DND-41 (cell line): ENCODE results near the gene PAFAH2.

ENCODE experiments used
- ATAC-seq: fragments of 200-7000 bp; cut with Tn5 transposase; 3 replicates; pipeline ENCODE4 v1.9.1; 2021; ENCODE audit warnings: low read depth; ENCODE audit not compliant: insufficient read depth
- DNase-seq: peaks from one replicate; pipeline ENCODE4 v3.0.0-alpha.2; 2020
- H2AFZ ChIP-seq: 2 replicates; pipeline ENCODE4 v1.6.0; 2012; ENCODE audit warnings: low read depth, low read length
- H3K27ac ChIP-seq: 2 replicates; pipeline ENCODE4 v1.5.1; 2012; ENCODE audit warnings: low read length, inconsistent platforms
- H3K27me3 ChIP-seq: fragments of 200-600 bp; sonication (generic); 2 replicates; pipeline ENCODE4 v1.6.0; 2012; ENCODE audit warnings: low read length, mild to moderate bottlenecking, inconsistent platforms; ENCODE audit not compliant: insufficient read depth, poor library complexity
- H3K36me3 ChIP-seq: 2 replicates; pipeline ENCODE4 v1.5.1; 2012; ENCODE audit warnings: low read length, inconsistent platforms; ENCODE audit not compliant: insufficient read depth
- H3K4me1 ChIP-seq: 2 replicates; pipeline ENCODE4 v1.5.1; 2012; ENCODE audit warnings: mild to moderate bottlenecking, low read length; ENCODE audit not compliant: insufficient read depth
- H3K4me2 ChIP-seq: 2 replicates; pipeline ENCODE4 v1.6.0; 2012; ENCODE audit warnings: mild to moderate bottlenecking, moderate library complexity, low read length, inconsistent platforms; ENCODE audit not compliant: insufficient read depth
- H3K4me3 ChIP-seq, 2 experiments: fragments of 200-600 bp in 1 of 2; shearing (Covaris generic) in 1 of 2; 2 replicates each; pipeline ENCODE4 v1.5.1; 2012 to 2016; ENCODE audit warnings: inconsistent platforms in 2 of 2, low read length in 2 of 2, mild to moderate bottlenecking in 2 of 2, low read depth in 1 of 2, moderate library complexity in 1 of 2
- H3K79me2 ChIP-seq: 2 replicates; pipeline ENCODE4 v1.6.0; 2012; ENCODE audit warnings: low read length, inconsistent platforms; ENCODE audit not compliant: insufficient read depth
- H3K9ac ChIP-seq: 2 replicates; pipeline ENCODE4 v1.6.0; 2012; ENCODE audit warnings: low read depth, mild to moderate bottlenecking, inconsistent platforms, low read length, moderate library complexity
- H3K9me3 ChIP-seq: 2 replicates; pipeline ENCODE4 v1.5.1; 2012; ENCODE audit warnings: low read length, moderate library complexity, mild to moderate bottlenecking, inconsistent platforms; ENCODE audit not compliant: insufficient read depth, severe bottlenecking
- H4K20me1 ChIP-seq: 2 replicates; pipeline ENCODE4 v1.6.0; 2012; ENCODE audit warnings: low read length; ENCODE audit not compliant: insufficient read depth
- EZH2 ChIP-seq: IDR thresholded peaks from 3 replicates; pipeline ENCODE4 v1.6.1; 2012; ENCODE audit warnings: borderline replicate concordance, low read depth, mild to moderate bottlenecking, moderate library complexity, low read length, inconsistent platforms; ENCODE audit not compliant: severe bottlenecking
- TF ChIP-seq, protein P1 (sequence below): IDR thresholded peaks from 2 replicates; pipeline ENCODE4 v1.5.1; 2012; ENCODE audit warnings: borderline replicate concordance, low read length, moderate library complexity, mild to moderate bottlenecking; ENCODE audit not compliant: poor library complexity, severe bottlenecking; ENCODE audit errors: extremely low read depth

PAFAH2 gene

DNA sequence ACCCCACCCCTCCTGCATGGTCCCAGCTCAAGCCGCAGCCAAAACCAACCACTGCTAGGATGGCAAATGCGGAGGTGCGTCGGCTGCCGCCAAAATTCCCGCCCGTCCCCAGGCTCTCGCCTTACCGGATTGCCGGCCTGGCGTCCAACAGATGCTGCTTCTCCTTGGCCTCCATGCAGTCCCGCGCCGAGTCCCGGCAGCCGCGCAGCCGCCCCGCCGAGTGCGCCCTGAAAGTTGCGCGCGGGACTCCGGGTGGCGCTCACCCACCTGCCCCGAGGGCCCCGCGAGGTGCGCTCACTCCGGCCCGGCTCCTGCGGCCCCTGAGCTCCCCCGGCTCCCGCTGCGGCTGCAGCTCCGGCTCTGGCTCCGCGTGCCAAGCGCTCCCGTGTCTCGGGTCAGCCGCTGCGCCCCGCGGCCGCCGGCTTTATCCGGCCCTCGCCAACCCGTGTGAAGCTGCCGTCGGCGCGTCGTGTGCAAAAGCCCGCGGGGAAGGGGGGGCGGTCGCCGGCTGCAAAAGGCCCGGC, 47.9 kb upstream of the PAFAH2 start, which contains the start of gene SLC30A2:
TSS of gene SLC30A2 (minus strand) at position 397 of the 524 bp plus-strand sequence. CDS start at position 175, 222 bp downstream.
- Histone ChIP-seq H3K79me2 (no peaks in the 10 kb centered on the region), H2AFZ (no peak within 1 kb of the TSS), H3K9ac (no peak within 1 kb of the TSS), H3K36me3 (no peaks in the 10 kb centered on the region), H4K20me1 (no peaks in the 10 kb centered on the region), H3K9me3 (no peaks in the 10 kb centered on the region), H3K4me2 (no peak within 1 kb of the TSS), H3K27me3 (peaks cover 16% of the 10 kb centered on the region), H3K4me3 (no peak within 1 kb of the TSS), H3K4me1 (no peaks in the 10 kb centered on the region), H3K27ac (no peak within 1 kb of the TSS)
- DNase-seq (no peak), ATAC-seq (no peak)
- TF ChIP-seq, protein P1, sequence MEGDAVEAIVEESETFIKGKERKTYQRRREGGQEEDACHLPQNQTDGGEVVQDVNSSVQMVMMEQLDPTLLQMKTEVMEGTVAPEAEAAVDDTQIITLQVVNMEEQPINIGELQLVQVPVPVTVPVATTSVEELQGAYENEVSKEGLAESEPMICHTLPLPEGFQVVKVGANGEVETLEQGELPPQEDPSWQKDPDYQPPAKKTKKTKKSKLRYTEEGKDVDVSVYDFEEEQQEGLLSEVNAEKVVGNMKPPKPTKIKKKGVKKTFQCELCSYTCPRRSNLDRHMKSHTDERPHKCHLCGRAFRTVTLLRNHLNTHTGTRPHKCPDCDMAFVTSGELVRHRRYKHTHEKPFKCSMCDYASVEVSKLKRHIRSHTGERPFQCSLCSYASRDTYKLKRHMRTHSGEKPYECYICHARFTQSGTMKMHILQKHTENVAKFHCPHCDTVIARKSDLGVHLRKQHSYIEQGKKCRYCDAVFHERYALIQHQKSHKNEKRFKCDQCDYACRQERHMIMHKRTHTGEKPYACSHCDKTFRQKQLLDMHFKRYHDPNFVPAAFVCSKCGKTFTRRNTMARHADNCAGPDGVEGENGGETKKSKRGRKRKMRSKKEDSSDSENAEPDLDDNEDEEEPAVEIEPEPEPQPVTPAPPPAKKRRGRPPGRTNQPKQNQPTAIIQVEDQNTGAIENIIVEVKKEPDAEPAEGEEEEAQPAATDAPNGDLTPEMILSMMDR: no peak
- TF ChIP-seq EZH2: no peak

DNA sequence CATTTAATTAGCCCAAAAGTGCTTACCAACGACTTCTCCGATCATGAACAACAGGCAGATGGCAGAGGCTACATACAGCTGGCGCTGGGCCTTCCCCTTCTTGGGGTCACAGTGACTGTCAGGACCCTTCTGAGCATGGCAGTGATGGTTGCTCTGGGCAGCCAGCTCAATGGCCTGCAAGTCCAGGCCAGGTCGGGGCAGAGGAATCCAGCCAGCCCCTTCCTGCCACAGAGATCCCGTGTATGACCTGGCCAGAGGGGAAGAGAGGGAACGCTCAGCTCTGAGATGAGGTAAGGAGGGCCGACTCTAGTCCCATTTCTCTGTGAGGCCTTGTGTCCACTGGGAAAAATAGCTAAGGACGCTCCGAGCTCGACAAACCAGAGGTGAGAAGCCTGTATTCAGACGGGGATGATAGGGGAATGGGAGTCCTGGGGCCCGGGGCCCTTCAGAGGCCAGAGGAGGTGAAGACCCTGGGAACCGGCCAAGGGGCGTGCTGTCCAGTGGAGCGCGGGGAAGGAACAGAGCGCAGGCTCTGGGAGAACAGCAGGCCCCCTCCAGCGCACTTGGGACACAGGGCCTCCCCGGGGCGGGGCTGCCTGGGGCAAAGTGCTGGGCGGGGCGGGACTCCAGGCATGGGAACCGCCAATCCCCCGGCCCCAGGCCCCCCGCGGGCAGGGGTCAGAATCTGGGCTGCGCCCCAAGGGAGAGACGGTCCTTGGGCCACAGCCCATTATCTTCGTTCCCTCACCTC, 47.3 kb upstream of the PAFAH2 start:
- no peak for ATAC-seq
- H3K79me2 ChIP-seq: no peaks in the 10 kb centered on the region
- peaks cover 15% of the 10 kb centered on the region for H3K27me3 ChIP-seq
- TF ChIP-seq, protein P1: no peak
- TF ChIP-seq EZH2: no peak
- no peaks in the 10 kb centered on the region for H3K9me3 ChIP-seq
- H3K4me1 ChIP-seq: no peaks in the 10 kb centered on the region
- H3K36me3 ChIP-seq: no peaks in the 10 kb centered on the region
- no peak for DNase-seq
- H3K4me3 ChIP-seq: no peak overlapping the region
- H3K4me2 ChIP-seq: no peak overlapping the region
- H2AFZ ChIP-seq: no peak overlapping the region
- no peaks in the 10 kb centered on the region for H4K20me1 ChIP-seq
- no peak overlapping the region for H3K9ac ChIP-seq
- no peak overlapping the region for H3K27ac ChIP-seq

DNA sequence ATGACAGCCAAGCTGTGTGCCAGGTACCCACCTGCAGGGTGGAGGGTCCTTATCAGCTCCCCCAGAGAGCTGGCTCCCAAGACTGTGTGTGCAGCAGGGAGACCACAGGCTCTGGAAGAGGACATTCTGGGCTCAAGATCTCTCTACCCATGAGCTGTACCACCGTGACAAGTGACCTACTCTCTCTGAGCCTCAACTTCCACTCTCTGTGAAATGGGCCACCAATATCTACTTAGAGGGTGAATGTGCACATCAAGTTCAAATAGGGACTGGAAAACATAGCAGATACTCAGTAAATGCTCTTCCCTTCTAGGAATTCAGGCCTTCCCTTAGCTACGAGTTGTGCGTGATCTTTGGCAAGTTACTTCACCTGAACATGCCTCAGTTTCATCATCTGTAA, 46.6 kb upstream of the PAFAH2 start:
- no peak overlapping the region for H3K27ac ChIP-seq
- no peak overlapping the region for H2AFZ ChIP-seq
- no peak for DNase-seq
- peaks cover 15% of the 10 kb centered on the region for H3K27me3 ChIP-seq
- no peak overlapping the region for H3K4me2 ChIP-seq
- H3K9me3 ChIP-seq: no peaks in the 10 kb centered on the region
- H4K20me1 ChIP-seq: no peaks in the 10 kb centered on the region
- H3K79me2 ChIP-seq: no peaks in the 10 kb centered on the region
- no peak for TF ChIP-seq EZH2
- TF ChIP-seq, protein P1: no peak
- H3K36me3 ChIP-seq: no peaks in the 10 kb centered on the region
- no peak for ATAC-seq
- H3K4me1 ChIP-seq: no peaks in the 10 kb centered on the region
- no peak overlapping the region for H3K4me3 ChIP-seq
- no peak overlapping the region for H3K9ac ChIP-seq
